GM12801 (cell line): ENCODE results near the gene SIMC1.

ENCODE experiments used
- TF ChIP-seq, protein P1 (sequence below): IDR thresholded peaks from one replicate; pipeline ENCODE4 v1.5.1; 2011; ENCODE audit warnings: control low read depth; ENCODE audit not compliant: insufficient read length; ENCODE audit errors: extremely low read depth

The SIMC1 gene

DNA sequence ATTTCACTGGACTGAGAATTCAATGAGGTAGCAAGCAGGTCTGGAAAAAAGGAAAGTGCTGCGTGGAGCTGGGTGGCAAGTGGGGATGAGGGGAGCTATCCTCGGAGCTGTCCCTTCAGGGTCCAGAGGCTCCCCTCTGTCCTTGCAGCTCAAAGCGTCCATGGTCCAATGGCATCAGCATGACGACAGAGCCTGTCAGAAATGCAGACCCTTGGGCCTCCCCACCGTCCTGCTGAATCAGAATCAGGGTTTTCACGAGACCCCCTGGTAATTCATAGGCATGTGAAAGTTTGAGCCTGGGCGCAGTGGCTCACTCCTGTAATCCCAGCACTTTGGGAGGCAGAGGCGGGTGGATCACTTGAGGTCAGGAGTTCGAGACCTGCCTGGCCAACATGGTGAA lies 155.9 kb downstream of the SIMC1 start:
- TF ChIP-seq, protein P1, sequence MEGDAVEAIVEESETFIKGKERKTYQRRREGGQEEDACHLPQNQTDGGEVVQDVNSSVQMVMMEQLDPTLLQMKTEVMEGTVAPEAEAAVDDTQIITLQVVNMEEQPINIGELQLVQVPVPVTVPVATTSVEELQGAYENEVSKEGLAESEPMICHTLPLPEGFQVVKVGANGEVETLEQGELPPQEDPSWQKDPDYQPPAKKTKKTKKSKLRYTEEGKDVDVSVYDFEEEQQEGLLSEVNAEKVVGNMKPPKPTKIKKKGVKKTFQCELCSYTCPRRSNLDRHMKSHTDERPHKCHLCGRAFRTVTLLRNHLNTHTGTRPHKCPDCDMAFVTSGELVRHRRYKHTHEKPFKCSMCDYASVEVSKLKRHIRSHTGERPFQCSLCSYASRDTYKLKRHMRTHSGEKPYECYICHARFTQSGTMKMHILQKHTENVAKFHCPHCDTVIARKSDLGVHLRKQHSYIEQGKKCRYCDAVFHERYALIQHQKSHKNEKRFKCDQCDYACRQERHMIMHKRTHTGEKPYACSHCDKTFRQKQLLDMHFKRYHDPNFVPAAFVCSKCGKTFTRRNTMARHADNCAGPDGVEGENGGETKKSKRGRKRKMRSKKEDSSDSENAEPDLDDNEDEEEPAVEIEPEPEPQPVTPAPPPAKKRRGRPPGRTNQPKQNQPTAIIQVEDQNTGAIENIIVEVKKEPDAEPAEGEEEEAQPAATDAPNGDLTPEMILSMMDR, result no peak

DNA sequence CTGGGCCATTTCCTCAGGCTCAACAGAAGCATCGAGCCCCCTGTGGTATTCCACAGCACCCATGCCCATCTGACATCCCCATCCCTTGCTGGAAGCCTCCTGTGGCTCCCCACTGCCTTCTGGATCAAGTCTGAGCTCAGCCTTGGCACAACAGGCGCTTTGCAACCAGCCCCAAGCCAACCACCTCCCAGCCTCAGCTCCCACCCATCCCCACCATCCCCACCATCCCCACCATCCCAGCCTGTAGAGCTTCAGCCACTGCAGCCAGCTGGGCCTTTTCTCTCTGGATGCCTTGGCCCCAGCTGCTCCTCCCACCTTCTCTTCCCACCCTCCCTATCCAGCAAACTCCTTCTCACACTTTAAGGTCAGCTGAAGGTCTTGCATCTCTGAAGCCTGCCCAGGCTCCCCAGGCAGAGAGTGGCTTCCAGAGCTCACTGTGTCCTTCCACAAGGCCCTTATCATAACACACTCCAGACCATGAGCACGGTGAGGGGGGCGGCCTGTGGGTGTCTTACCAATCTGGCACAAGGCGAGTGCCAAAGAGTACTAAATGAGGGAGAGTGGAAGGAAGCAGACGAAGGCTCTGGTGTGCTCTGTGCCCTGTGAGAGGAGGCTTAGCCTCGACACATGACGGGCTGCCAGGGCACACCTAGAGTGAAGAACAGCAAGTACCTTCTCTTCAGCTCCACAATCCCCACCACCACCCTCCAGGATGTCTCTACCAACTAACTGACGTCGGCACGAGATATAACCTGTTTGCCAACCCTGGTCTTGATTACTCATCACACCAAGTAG lies 156.9 kb downstream of the SIMC1 start:
- TF ChIP-seq, protein P1, result no peak
